HG03097 (cell line): ENCODE results near the gene TMEM119.
"Not testable (repeated sequence)": the region's sequence is repeated elsewhere in the genome, so short reads cannot be mapped to it uniquely, and the experiment has no call there.

Experiments
- ATAC-seq: cut with Tn5 transposase; IDR thresholded peaks from one replicate; pipeline ENCODE4 v1.9.1; 2021; ENCODE audit not compliant: unreplicated experiment, low FRiP score

The TMEM119 gene

DNA sequence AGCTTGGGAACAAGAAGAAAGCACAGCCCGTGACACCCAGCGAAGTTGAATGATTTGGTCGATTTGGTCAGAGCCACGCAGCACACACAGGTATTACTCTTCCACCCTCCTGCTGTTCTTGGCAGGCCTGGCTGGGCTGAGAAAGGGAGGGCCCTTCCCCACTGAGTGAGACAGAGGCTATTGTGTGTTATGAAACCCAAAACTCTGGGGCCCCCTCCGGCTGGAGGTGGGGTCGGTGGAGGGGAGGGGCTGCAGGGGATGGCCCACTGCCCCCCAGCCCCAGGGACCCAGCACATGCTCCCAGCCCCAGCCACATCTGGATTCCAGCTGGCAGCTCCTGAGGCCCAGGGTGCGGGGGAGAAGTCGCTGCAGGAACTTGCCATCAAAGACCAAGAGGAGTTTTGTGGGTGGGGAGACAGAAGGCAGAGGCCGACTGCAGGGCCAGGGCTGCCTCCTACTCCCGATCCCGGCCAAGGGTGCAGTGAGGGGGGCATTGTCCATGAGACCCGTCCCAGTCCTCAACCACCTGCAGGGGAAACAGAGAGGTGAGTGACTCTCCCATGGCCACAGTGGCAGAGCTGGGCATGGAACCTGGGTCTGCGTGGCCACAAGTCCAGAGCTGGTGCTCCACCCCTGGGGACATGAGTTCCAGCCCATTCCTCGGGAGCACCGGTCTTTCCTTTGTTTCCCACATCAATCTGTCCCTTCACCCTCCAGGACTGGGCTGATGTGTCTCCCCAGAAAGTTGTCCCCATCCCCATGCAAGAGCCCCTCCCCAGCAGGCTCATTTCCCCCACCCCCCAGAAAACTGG, 8.7 kb downstream of the TMEM119 start:
- ATAC-seq: no peak

DNA sequence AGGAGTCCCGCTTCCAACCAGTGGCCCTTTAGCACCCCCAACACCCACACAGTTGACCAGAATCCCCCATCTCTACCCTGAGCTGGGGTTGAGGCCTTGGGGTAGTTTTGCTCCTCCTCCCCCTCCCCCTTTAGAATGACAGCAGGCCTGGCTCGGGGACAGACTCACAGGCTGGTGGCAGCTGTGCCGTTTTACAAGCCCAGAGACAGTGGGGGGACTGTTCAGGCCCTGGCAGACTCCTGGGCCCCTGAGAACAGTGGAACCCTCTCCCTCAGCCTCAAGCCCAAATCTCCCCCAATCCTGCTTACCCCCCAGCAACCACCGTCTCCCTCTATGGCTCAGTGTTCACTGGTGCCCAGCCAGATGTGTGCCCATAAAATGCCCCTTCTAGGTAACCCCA, 10.1 kb downstream of the TMEM119 start:
- no peak for ATAC-seq

DNA sequence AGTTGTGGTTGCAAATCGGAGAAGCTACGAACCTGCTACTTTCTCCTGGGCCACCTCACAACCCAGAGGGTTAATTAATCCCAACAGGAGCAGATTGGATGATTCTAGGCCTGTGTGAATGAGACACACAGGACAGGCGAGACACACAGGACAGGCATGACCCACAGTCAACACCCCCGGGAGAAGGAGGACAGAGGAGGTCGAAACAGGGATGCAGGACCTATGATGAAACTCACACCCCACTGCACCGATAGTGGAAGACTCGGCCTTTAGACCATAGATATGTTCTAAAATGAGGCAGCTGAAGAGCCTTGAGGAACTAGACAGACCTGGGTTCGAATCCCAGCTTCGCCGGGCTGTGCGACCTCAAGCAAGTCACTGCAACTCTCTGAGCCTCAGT, 11.6 kb downstream of the TMEM119 start:
- no peak for ATAC-seq

DNA sequence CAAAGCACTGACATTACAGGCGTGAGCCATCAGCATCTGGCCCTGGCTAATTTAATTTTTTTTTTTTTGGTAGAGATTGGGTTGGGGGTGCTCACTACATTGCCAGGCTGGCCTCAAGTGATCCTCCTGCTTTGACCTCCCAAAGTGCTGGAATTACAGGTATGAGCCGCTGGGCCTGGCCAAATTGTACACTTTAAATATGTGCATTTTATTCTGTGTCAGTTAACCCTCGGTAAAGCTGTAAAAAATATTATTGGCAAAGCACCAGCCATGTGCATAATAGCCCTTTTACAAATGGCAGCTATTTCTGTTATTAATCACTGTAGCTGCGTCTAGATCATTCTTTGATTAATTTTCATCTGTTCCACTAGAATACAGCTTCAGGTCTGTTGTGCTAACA, 12.0 kb downstream of the TMEM119 start:
- no peak for ATAC-seq

DNA sequence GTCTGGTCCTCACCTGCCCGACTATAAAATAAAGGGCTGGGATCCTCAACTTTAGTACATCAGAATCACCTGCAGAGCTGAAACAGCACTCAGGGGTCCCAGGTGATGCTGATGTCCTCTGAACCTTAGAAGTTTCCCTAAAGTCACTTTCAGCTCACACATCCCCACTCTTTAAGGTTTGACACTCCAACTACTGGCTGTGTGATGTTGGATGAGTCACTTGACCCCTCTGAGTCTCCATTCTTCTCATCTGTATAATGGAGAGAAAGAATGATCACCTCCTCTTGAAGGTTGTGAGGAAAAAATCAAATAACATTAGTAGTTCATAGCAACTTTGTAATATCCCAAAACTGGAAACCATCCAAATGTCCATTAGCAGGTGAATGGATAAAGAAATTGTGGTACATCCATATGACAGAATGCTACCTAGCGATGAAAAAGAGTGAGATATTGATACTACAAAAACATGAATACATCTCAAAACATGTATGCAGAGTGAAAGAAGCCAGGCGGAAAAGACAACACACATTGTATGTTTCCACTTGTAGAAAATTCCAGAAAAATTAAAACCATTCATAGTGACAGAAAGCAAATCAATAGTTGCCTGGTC, 13.3 kb downstream of the TMEM119 start:
- ATAC-seq: no peak

DNA sequence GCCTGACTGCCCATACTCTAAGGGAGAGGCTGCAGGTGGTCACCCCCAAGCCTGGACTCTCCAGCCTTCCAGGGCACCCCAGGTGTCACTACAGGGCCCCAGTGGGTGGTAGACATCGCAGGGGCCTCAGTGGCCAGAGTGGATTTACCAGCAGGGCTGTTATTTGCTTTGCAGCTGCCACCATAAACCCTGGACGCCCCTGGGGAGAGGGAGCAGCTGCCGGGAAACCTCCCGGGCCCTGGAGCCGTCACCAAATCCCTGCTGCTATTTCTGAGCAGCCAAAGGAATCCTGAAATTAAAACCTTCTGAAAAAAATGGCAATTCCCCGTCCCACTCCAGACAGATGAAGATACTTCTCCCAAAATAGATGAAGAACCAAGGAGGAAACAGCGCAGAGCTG, 13.9 kb downstream of the TMEM119 start:
- ATAC-seq: no peak

DNA sequence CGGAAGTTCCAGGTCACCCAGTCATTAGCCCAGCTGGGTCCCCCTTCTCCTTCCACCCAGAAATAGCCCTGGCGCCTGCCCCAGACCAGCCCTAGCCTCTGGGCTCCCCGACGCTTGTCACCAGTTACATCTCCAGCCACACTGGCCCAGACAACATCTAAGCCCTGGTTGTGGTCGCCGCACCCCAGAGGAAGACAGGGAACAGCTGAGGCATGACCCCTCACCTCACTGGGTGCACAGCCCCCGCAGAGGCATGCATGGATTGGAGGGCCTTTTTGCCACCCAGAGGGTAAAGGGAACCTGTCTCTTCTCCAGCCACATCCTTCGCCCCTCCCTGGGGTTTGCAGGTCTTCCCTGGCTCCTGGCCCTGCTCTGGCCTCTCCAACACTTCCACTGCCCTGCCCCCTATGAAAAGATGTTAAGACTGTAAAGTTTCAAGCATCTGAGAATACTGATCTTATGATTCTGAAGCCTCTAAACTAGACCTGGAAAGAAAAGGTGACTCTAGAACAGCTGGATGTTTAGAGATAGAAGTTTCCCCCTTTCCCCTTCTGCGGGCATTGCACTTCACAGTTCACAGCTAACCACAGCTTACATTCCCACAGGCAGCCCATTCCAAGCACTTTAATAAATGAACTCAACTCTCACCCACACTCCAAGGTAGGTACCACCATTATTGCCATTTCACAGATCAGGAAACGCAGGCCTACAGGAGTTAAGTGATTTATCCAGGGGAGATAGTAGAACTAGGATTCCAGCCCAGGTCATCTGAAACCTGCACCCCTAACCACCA, 14.7 kb downstream of the TMEM119 start:
- no peak for ATAC-seq

DNA sequence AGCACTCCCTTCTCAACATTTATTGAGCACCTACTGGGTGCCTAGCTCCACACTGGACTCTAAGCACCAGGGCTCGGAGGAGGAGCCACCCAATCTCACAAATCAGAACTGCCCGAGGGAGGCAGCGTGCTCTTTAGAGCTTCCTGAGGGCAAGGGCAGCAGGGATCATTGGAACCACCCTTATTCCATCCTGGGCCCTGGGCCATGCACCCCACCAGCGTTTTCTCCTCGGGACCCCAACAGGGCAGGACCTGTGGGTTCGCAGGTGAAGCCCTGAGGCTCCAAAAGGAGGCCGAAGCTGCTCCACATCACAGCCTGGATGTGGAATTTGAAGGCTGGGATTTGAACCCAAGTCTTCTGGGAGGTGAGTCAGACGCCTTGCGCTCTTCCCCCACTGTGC, 15.4 kb downstream of the TMEM119 start:
- ATAC-seq: no peak

DNA sequence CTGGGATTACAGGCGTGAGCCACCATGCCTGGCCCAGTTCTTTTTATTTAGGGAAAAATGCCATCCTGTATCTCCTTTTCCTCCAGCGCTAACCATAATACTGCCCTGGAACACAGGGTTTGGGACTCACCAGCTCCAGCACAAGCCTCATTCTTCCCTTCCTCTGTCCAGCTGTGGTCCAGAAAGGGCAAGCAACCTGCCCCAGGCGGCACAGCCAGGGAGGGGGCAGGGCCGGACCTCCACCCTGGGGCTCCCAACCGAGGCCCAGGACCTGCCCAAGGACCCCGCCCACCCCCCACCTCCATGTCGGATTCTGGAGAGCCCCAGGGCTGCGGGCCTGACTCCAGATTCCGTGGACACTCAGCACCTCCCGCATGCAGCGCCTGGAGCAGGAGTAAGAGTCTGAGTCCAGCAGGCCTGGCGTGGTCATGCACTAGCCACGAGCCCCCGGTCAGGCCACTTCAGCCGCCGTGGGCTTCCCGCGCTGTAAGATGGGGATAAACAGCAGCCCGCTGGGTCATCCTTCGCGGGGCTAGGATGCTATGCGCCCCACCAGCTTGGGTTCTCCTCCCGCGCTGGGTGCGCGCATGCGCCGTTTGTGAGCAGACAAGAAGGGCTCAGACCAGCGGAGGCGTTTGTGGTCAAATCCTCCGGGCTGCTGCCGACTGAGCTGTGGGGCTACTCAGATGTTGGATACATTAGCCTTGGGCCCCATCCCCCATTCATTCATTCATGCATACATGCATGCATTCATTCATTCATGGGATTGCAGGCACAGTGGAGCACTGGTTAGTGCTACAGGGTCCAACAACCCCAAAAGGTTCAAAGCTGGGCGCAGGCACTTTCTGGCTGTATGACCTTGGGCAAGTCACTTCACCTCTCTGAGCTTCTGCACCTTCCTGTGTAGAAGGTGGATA, 16.3 kb downstream of the TMEM119 start:
- no peak for ATAC-seq

DNA sequence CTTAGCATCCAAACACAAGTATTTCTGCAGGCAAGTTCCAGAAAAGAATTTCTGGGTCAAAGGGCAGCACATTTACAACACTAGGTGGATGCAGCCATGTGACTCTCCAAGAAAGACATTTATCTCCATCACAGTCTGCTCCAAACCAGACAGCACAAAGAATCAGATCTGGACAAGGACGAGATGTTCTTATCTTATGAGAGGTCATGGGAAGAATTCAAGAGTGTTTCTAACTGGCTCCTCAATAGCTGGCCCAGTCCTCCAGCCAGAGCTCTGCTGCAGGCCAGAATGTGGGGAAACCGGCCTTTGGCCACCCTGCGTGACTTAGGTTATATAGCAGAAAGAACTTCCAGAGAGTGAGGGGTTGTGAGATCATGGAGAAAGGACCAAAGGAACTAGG, 17.4 kb downstream of the TMEM119 start:
- no peak for ATAC-seq

DNA sequence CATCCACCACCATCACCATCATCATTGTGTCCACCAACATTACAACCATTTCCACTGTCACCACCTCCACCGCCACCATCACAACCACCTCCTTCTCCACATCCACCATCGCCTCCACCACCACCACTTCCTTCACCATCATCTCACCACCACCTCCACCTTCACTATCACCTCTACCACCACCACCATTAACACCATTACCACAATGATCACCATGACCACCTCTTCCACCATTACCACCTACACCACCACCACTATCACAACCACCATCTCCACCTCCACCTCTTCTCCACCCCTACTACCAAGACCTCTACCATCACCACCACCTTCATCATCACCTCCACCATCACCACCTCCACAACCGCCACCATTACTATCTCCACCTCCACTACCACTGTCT, 19.1 kb downstream of the TMEM119 start:
- ATAC-seq: no peak

DNA sequence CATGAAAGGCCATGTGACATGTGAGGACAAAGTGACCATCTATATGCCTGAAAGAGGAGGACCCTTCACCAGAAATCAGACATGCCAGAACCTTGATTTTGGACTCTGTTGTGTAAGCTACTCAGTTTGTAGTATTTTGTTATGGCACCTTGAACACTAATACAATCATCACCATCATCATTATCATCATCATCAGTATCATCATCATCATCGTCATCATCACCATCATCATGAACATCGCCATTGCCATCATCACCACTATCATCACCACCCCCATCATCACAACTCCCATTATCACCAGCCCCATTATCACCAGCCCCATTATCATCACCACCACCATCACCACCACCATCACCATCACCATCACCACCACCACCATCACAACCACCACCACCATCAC, 19.6 kb downstream of the TMEM119 start:
- ATAC-seq: no peak

DNA sequence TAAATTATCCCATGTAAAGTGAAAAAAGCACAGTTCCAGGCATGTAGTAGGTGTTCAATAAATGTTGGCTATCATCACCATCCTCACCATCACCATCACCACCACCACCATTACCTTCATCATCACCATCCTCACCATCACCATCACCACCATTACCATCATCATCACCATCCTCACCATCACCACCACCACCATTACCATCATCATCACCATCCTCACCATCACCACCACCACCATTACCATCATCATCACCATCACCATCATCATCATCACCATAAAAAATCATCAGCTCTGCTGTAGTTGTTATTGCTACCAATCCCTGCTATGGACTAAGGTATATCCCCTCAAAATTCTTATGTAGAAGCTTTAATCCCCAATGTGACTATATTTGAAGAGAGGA, 20.4 kb downstream of the TMEM119 start:
- no peak for ATAC-seq

DNA sequence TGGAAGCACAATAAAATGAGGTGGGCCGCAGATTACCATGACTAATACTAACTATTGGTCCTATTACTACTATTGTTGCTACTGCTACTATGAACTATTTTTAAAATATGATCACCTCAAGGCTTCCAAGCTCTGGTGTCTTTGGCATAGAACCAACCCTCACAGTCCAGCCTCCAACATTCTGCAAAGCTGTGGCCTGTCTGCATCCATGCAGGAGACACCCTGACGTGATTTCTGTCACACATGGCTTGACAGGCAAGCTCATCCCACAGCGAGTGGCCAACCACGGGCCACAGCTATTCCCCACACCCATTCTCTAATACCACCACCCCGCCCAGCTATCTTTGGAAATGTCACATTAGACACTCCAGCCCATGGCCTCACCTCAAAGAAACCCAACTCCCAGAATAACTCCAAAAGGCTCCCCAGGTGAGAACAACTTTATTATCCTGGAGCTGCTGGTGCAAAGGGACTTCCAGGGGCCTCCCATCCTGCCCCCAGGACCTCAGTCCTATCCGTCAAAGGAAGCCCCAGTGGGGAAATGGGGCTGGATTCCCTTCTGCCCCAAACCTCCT, 21.1 kb downstream of the TMEM119 start:
- ATAC-seq: no peak

DNA sequence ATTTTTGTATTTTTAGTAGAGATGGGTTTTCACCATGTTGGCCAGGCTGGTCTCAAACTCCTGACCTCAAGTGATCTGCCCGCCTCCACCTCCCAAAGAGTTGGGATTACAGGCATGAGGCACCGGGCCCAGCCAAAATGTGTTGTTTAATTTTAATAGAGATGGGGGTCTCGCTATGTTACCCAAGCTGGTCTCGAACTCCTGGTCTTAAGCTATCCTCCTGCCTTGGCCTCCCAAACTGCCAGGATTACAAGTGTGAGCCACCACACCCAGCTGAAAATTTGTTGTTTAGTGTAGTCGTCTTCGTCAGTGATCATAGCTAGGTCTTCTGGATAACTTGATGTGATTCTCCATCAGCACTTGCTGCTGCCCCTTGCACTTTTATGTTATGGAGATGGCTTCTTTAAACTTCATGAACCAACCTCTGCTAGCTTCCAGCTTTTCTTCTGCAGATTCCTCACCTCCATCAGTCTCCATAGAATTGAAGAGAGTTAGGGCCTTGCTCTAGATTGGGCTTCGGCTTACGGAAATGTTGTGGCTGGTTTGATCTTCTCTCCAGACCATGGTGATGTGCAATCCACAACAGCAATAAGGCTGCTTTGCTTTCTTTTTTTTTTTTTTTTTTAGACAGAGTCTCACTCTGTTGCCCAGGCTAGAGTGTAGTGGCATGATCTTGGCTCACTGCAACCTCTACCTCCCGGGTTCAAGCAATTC, 22.5 kb downstream of the TMEM119 start:
- ATAC-seq: no peak

DNA sequence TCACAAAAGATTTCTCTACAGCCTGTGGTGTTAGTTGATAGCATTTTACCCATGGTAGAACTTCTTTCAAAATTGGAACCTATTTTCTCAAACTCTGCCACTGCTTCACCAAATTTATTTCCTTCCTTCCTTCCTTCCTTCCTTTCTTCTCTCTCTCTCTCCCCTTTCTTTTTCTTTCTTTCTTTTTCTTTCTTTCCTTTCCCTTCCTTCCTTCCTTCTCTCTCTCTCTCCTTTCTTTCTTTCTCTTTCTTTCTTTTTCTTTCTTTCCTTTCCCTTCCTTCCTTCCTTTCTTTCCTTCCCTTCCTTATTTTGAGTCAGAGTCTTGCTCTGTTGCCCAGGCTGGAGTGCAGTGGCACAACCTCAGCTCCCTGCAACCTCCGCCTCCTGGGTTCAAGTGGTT, 23.6 kb downstream of the TMEM119 start:
- ATAC-seq: not testable (repeated sequence)

DNA sequence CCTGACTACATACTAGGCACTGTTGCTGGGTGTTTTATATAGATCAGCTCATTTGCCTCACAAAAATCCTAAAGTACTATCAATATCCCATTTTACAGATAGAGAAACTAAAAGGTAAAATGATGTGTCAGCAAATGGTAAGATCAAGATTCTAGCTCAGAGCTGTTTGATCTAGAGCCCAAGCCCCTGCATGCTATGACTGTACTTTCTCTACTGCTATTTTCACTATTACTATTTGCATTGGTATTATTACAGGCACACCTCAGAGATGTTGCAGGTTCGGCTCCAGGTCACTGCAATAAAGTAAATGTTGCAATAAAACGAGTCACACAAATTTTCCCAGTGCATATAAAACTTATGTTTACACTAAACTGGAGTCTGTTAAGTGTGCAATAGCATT, 24.6 kb downstream of the TMEM119 start:
- ATAC-seq: no peak

DNA sequence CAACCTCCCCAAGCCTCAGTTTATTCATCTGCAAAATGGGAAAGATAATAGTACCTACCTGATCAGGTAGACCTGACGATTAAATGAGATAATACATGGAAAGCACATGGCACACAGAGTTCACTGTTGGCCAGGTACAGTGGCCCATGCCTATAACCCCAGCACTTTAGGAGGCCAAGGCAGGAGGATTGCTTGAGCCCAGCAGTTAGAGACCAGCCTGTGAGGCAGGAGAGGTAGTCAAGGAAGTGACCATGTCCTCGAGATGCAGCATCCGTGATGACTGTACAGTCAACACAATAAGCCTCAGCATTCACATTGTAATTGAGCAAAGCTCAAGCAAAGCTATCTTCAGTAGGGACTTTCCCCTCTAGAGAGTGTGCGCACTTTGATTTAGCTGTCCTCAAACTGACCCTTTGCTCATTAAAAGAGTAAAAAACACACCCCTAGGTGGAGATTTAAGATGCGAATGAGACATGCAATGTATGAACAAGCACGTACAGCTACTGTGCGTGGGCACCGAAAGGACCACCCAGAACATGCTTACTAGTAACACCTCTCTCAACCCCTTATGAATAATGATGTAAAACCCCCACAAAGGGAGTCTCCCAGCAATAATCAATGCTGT, 25.6 kb downstream of the TMEM119 start:
- no peak for ATAC-seq

DNA sequence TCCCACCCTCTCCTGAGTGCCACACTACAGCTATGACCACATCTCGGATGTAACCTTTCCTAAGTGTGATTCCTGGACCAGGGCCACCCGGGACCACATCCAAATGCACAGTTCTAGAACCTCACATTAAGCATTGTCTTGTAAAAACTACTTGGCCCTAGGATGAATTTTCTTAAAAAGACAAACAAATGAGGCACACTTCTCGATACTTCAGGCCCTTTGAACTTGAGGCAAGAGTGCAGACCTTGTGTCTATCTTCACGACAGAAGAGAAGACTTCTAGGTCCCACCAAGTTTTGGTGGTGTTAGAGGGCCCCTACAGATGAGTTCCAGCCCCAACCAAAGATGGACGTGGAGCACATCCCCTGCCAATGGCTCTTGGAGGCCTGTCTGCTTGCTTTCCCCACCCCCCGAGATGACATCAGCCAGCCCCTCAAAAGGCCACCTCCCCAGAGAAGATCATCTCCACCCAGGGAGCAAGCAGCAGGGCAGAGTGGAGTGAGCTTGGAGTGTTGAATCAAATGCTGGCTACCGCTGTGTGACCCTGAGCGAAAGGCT, 26.2 kb downstream of the TMEM119 start:
- no peak for ATAC-seq
